Endothelial cell of umbilical vein (primary cell): ENCODE measurements around the gene DNAJC7. TPM values are rescaled to one million over a fixed set of nuclear protein-coding genes. Genes with fewer than 3 reads are reported as not detected.

Experiments used
- BruUV-seq: library from RNA; stranded (reverse); fragments of 400-500 nt; replicated peaks from 2 replicates; lab custom pipeline; 2021; lab: Mats Ljungman, UMichigan
- CTCF ChIA-PET: fragments of 300-600, 350-600 bp; sonication (Branson Sonifier 250); formaldehyde crosslinking; loops from one replicate; lab custom pipeline; 2021; ENCODE audit warnings: antibody characterized with exemption, inconsistent platforms; lab: Charles Lee
- POLR2A ChIA-PET: fragments of 300-600, 350-600 bp; sonication (Branson Sonifier 250); formaldehyde crosslinking; loops from one replicate; lab custom pipeline; 2021; ENCODE audit warnings: antibody characterized with exemption, inconsistent platforms; lab: Charles Lee
- DNase-seq: peaks from one replicate; pipeline ENCODE4 v3.0.0-alpha.2; 2011; ENCODE audit warnings: low read depth, low spot score
- FAIRE-seq: peaks from 2 replicates; lab custom pipeline; 2011; peaks lifted over from hg19 to GRCh38; lab: Jason Lieb, UNC
- H2AFZ ChIP-seq: 2 replicates; pipeline ENCODE4 v1.6.0; 2012; ENCODE audit warnings: low read depth, low read length, control low read depth, inconsistent platforms
- H3K27ac ChIP-seq: 2 replicates; pipeline ENCODE4 v1.5.1; 2011; ENCODE audit warnings: low read depth, mild to moderate bottlenecking, control low read depth, low read length, moderate library complexity; ENCODE audit not compliant: insufficient read depth
- H3K27me3 ChIP-seq, 2 experiments: 2 replicates each; pipeline versions ENCODE4 v1.6.0 to v1.6.1; 2011; ENCODE audit warnings: low read length in 2 of 2, mixed read lengths in 1 of 2; ENCODE audit not compliant: control insufficient read depth in 2 of 2, insufficient read depth in 2 of 2
- H3K36me3 ChIP-seq, 2 experiments: 2 replicates in 1 of 2; 3 replicates in 1 of 2; pipeline ENCODE4 v1.5.1; 2011; ENCODE audit warnings: low read length in 2 of 2, mild to moderate bottlenecking in 1 of 2, moderate library complexity in 1 of 2; ENCODE audit not compliant: control insufficient read depth in 2 of 2, insufficient read depth in 2 of 2; ENCODE audit errors: extremely low read depth in 1 of 2
- H3K4me1 ChIP-seq: 3 replicates; pipeline ENCODE4 v1.5.1; 2011; ENCODE audit warnings: mild to moderate bottlenecking, low read length; ENCODE audit not compliant: control insufficient read depth, insufficient read depth; ENCODE audit errors: extremely low read depth
- H3K4me2 ChIP-seq: 2 replicates; pipeline ENCODE4 v1.6.1; 2011; ENCODE audit warnings: low read length, control low read depth, mixed read lengths; ENCODE audit not compliant: insufficient read depth
- H3K4me3 ChIP-seq, 3 experiments: fragments of 200-600 bp in 1 of 3; sonication (generic), shearing (Covaris generic) in 1 of 3; replicated peaks in 1 of 3; 2 replicates each; pipeline ENCODE4 v1.5.1; 2011 to 2016; ENCODE audit warnings: control low read depth in 3 of 3, low read length in 3 of 3, mild to moderate bottlenecking in 2 of 3, inconsistent platforms in 1 of 3, low read depth in 1 of 3, moderate library complexity in 1 of 3; ENCODE audit not compliant: insufficient read depth in 1 of 3
- H3K79me2 ChIP-seq: 2 replicates; pipeline ENCODE4 v1.6.0; 2012; ENCODE audit warnings: low read length, inconsistent platforms; ENCODE audit not compliant: control insufficient read depth, insufficient read depth
- H3K9ac ChIP-seq: replicated peaks from 2 replicates; pipeline ENCODE3; 2011; ENCODE audit warnings: low read length, control low read depth; ENCODE audit not compliant: insufficient read depth; ENCODE audit errors: extremely low read depth
- H3K9me1 ChIP-seq: replicated peaks from 3 replicates; pipeline ENCODE4 v1.6.0; 2011; ENCODE audit warnings: mild to moderate bottlenecking, low read length; ENCODE audit not compliant: control insufficient read depth, insufficient read depth; ENCODE audit errors: extremely low read depth
- H3K9me3 ChIP-seq: replicated peaks from 2 replicates; pipeline ENCODE4 v1.5.1; 2012; ENCODE audit warnings: low read length, inconsistent platforms; ENCODE audit not compliant: control insufficient read depth, insufficient read depth
- H4K20me1 ChIP-seq: replicated peaks from 2 replicates; pipeline ENCODE3; 2011; ENCODE audit warnings: mild to moderate bottlenecking, low read length; ENCODE audit not compliant: control insufficient read depth, insufficient read depth; ENCODE audit errors: extremely low read depth
- EZH2 ChIP-seq: IDR thresholded peaks from 2 replicates; pipeline ENCODE4 v1.6.1; 2012; ENCODE audit warnings: borderline replicate concordance, low read depth, mild to moderate bottlenecking, moderate library complexity, low read length, inconsistent platforms; ENCODE audit not compliant: severe bottlenecking
- FOS ChIP-seq: IDR thresholded peaks from 2 replicates; pipeline ENCODE4 v1.6.1; 2011; ENCODE audit warnings: mild to moderate bottlenecking, low read length, moderate library complexity, borderline replicate concordance; ENCODE audit not compliant: insufficient read depth
- GATA2 ChIP-seq: IDR thresholded peaks from 2 replicates; pipeline ENCODE4 v1.7.0; 2011; ENCODE audit warnings: low read depth, mild to moderate bottlenecking, moderate library complexity, mixed read lengths, low read length; ENCODE audit not compliant: insufficient read length, insufficient read depth
- JUN ChIP-seq: IDR thresholded peaks from 2 replicates; pipeline ENCODE4 v1.6.1; 2011; ENCODE audit warnings: borderline replicate concordance, low read depth; ENCODE audit not compliant: insufficient read length, insufficient read depth
- MAX ChIP-seq: IDR thresholded peaks from 2 replicates; pipeline ENCODE4 v1.6.1; 2011; ENCODE audit not compliant: insufficient read depth, insufficient read length
- MYC ChIP-seq: IDR thresholded peaks from one replicate; pipeline ENCODE4 v1.6.1; 2011; ENCODE audit warnings: mild to moderate bottlenecking, low read depth, low read length
- POLR2A ChIP-seq: IDR thresholded peaks from 2 replicates; pipeline ENCODE4 v1.6.1; 2012; ENCODE audit warnings: low read depth, mild to moderate bottlenecking, control low read depth, low read length
- POLR2AphosphoS5 ChIP-seq: IDR thresholded peaks from 2 replicates; pipeline ENCODE4 v1.6.1; 2012; ENCODE audit warnings: low read depth, mild to moderate bottlenecking, control low read depth, low read length, moderate library complexity; ENCODE audit not compliant: insufficient read depth
- dilution Hi-C: fragments of 300-500 bp; cut with MboI; formaldehyde crosslinking; loops from one replicate; pipeline ENCODE4 v1.15.0; 2019; ENCODE audit warnings: low sequenced_read_pairs; ENCODE audit not compliant: extremely low pct_ligation_motif_present
- intact Hi-C: fragments of 100-400 bp; cut with micrococcal nuclease; formaldehyde crosslinking; loops from one replicate; pipeline ENCODE4 v1.10.0; 2022
- polyA plus RNA-seq, 4 experiments: library from polyadenylated mRNA; depleted of rRNA in 3 of 4; stranded (reverse) in 3 of 4; unstranded in 1 of 4; fragments of >200 nt; gene quantifications; 2 replicates each; pipeline versions ENCODE4 v1.2.1 to v1.2.3, GENCODE V29; 2011 to 2012; ENCODE audit warnings: missing spikeins in 1 of 4
- total RNA-seq: library from RNA; stranded (reverse); gene quantifications from 2 replicates; pipeline ENCODE4 v1.2.3, GENCODE V29; 2021
- TF ChIP-seq, protein P1 (sequence below), 2 donors: IDR thresholded peaks; 1 replicate in 1 of 2; 2 replicates in 1 of 2; pipeline ENCODE4 v1.5.1; 2011; ENCODE audit warnings: low read length in 2 of 2, mild to moderate bottlenecking in 2 of 2, moderate library complexity in 2 of 2, control low read depth in 1 of 2, inconsistent platforms in 1 of 2, low read depth in 1 of 2; ENCODE audit not compliant: insufficient read depth in 1 of 2; ENCODE audit errors: extremely low read depth in 1 of 2

Gene DNAJC7
- total and polyA plus RNA-seq, 2 donors (not counting 3 experiments of a cell fraction or from before 2014, with no cell fraction given), result 19.8 to 111 TPM

- Histone ChIP-seq H3K27me3 (no peaks in the 10 kb centered on the region), H3K36me3 (peaks cover 31 to 44% of the 10 kb centered on the region in 2 experiments), H3K4me1 (no peaks in the 10 kb centered on the region), H3K9me3 (no peaks in the 10 kb centered on the region), H3K79me2 (no peaks in the 10 kb centered on the region), H3K9ac (no peak overlapping the region), H3K4me2 (no peak overlapping the region), H3K9me1 (no peaks in the 10 kb centered on the region), H3K27ac (no peak overlapping the region), H2AFZ (no peak overlapping the region), H4K20me1 (no peaks in the 10 kb centered on the region), H3K4me3 (no peak overlapping the region)
- TF ChIP-seq, protein P1, sequence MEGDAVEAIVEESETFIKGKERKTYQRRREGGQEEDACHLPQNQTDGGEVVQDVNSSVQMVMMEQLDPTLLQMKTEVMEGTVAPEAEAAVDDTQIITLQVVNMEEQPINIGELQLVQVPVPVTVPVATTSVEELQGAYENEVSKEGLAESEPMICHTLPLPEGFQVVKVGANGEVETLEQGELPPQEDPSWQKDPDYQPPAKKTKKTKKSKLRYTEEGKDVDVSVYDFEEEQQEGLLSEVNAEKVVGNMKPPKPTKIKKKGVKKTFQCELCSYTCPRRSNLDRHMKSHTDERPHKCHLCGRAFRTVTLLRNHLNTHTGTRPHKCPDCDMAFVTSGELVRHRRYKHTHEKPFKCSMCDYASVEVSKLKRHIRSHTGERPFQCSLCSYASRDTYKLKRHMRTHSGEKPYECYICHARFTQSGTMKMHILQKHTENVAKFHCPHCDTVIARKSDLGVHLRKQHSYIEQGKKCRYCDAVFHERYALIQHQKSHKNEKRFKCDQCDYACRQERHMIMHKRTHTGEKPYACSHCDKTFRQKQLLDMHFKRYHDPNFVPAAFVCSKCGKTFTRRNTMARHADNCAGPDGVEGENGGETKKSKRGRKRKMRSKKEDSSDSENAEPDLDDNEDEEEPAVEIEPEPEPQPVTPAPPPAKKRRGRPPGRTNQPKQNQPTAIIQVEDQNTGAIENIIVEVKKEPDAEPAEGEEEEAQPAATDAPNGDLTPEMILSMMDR (IDR thresholded peaks at IDR 0.05; ENCODE audit: extremely low read depth in 1 of 2, insufficient read depth in 1 of 2, low read depth in 1 of 2, low read length in 2 of 2), result no peak
- no peak for TF ChIP-seq MYC
- no peak for TF ChIP-seq POLR2AphosphoS5
- TF ChIP-seq FOS, result no peak
- no peak for TF ChIP-seq GATA2
- TF ChIP-seq POLR2A, result no peak
- no peak for TF ChIP-seq JUN
- no peak for TF ChIP-seq EZH2
- TF ChIP-seq MAX, result no peak
- ChIA-PET POLR2A (no interaction called here), CTCF (interaction anchor here (1.7 to 1.8 kb wide), 2 partner anchors 15 to 114 kb away, joined by 3 to 4 read pairs; no protein-coding TSS in a partner anchor)
- DNase-seq (no peak), FAIRE-seq (no peak)
- BruUV-seq, result no TSS peak
- intact Hi-C loops, result no loop called here
- dilution Hi-C loops, result no loop called here
Observed at GRCh38 chr17:41987642-41988041, 29.6 kb downstream of the DNAJC7 start.
